ENCODE results near the gene RELN. TPM values are rescaled to one million over a fixed set of nuclear protein-coding genes. Genes with fewer than 3 reads are reported as not detected.

Gene RELN
- total and polyA plus RNA-seq, 9 donors: 0.68 to 8.7 (median 2.7) TPM

- DNase-seq: no peak
- no peak overlapping the region for H3K27ac ChIP-seq
- intact Hi-C loops (cut with DNase I): no loop called here
- no peaks in the 10 kb centered on the region for H3K27me3 ChIP-seq
- H3K4me1 ChIP-seq (ENCODE audit: insufficient read depth): no peaks in the 10 kb centered on the region
- H3K4me3 ChIP-seq: no peak overlapping the region
- no peaks in the 10 kb centered on the region for H3K9me3 ChIP-seq
- H3K36me3 ChIP-seq: no peaks in the 10 kb centered on the region
- WGBS, 3 donors: 10 to 13% (median 11%) methylated on average over 2 of the region's 2 CpGs
- TF ChIP-seq CTCF (IDR thresholded peaks at IDR 0.05) (no peak), POLR2A (IDR thresholded peaks at IDR 0.05) (no peak), EP300 (IDR thresholded peaks at IDR 0.05) (no peak)
These were observed 145.6 kb downstream of the RELN start for GRCh38 chr7:103843689-103844480.

- Histone ChIP-seq H3K4me3 (no peak overlapping the region), H3K4me1 (ENCODE audit: insufficient read depth) (no peaks in the 10 kb centered on the region), H3K9me3 (no peaks in the 10 kb centered on the region), H3K36me3 (no peaks in the 10 kb centered on the region), H3K27ac (no peak overlapping the region), H3K27me3 (no peaks in the 10 kb centered on the region)
- TF ChIP-seq CTCF (IDR thresholded peaks at IDR 0.05) (no peak), EP300 (IDR thresholded peaks at IDR 0.05) (no peak), POLR2A (IDR thresholded peaks at IDR 0.05) (no peak)
- intact Hi-C loops (cut with DNase I): no loop called here
- 72 to 82% (median 74%) methylated on average over 3 of the region's 3 CpGs for WGBS, 3 donors
- no peak for DNase-seq
These were observed 156.1 kb downstream of the RELN start for GRCh38 chr7:103833401-103833800.

GRCh38 chr7:103832438-103832837 lies 157.0 kb downstream of the RELN start:
- intact Hi-C loops (cut with DNase I): no loop called here
- TF ChIP-seq CTCF (IDR thresholded peaks at IDR 0.05) (no peak), EP300 (IDR thresholded peaks at IDR 0.05) (no peak), POLR2A (IDR thresholded peaks at IDR 0.05) (no peak)
- Histone ChIP-seq H3K27me3 (no peaks in the 10 kb centered on the region), H3K9me3 (no peaks in the 10 kb centered on the region), H3K27ac (no peak overlapping the region), H3K4me3 (no peak overlapping the region), H3K4me1 (ENCODE audit: insufficient read depth) (no peaks in the 10 kb centered on the region), H3K36me3 (no peaks in the 10 kb centered on the region)
- no peak for DNase-seq
- 74 to 88% (median 84%) methylated on average over 2 of the region's 2 CpGs for WGBS, 3 donors

GRCh38 chr7:103824251-103824650 lies 165.2 kb downstream of the RELN start:
- TF ChIP-seq POLR2A (IDR thresholded peaks at IDR 0.05) (no peak), CTCF (IDR thresholded peaks at IDR 0.05) (no peak), EP300 (IDR thresholded peaks at IDR 0.05) (no peak)
- Histone ChIP-seq H3K27ac (no peak overlapping the region), H3K27me3 (no peaks in the 10 kb centered on the region), H3K4me1 (ENCODE audit: insufficient read depth) (no peaks in the 10 kb centered on the region), H3K9me3 (no peaks in the 10 kb centered on the region), H3K4me3 (no peak overlapping the region), H3K36me3 (no peaks in the 10 kb centered on the region)
- intact Hi-C loops (cut with DNase I): no loop called here
- DNase-seq: no peak
